NCI-H1930 (cell line): Measurements from ENCODE around the gene ARPC4.

Source experiments
- DNase-seq, 2 experiments: peaks; one replicate each; lab custom pipeline; 2025; lab: John Stamatoyannopoulos, UW

Gene ARPC4

DNA sequence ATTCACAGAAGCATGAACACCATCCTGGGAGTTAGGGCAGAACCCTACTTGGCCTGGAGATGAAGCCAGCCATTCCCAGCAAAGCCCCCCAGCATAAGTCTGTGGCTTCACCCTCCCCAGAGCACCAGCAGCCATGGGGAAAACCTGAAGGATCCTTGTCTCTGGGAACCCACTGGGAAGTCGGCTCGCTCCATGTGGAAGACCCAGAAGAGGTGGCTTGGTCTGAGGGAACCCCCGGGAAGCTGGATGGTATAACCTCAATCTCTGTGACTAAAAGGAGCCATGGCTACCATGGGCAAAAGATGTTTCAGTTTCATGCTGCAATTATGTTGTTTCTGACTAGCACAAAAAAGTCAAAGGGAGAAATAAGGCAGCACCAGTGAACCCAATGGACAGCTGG lies 62.7 kb downstream of the ARPC4 start:
- DNase-seq: no peak
